Adrenal gland (tissue), 5 donors: Measurements from ENCODE around the gene MAGI2.

Source experiments
- CTCF ChIP-seq, 6 experiments: fragments of 450-650 bp in 4 of 6; fragments of 200-600 bp in 2 of 6; sonication (generic) in 1 of 6; IDR thresholded peaks; 1 replicate in 5 of 6; 2 replicates in 1 of 6; pipeline versions ENCODE4 v1.5.1 to v1.8.0; 2016 to 2021; ENCODE audit warnings: antibody characterized with exemption in 6 of 6, mild to moderate bottlenecking in 2 of 6, moderate library complexity in 1 of 6
- POLR2A ChIP-seq, 2 donors: fragments of 450-650 bp; IDR thresholded peaks; one replicate each; pipeline ENCODE4 v1.6.1; 2017; ENCODE audit warnings: antibody characterized with exemption in 2 of 2, mild to moderate bottlenecking in 2 of 2, moderate library complexity in 1 of 2
- donor health status: DM: no; HTN: no; CAD: no.

GRCh38 chr7:79337717-79338116 is 115.8 kb downstream of the MAGI2 start:
- TF ChIP-seq CTCF (IDR thresholded peaks at IDR 0.05): no peak
- TF ChIP-seq POLR2A (IDR thresholded peaks at IDR 0.05): no peak
